ENCODE data around the gene INPP4A.

INPP4A gene

DNA sequence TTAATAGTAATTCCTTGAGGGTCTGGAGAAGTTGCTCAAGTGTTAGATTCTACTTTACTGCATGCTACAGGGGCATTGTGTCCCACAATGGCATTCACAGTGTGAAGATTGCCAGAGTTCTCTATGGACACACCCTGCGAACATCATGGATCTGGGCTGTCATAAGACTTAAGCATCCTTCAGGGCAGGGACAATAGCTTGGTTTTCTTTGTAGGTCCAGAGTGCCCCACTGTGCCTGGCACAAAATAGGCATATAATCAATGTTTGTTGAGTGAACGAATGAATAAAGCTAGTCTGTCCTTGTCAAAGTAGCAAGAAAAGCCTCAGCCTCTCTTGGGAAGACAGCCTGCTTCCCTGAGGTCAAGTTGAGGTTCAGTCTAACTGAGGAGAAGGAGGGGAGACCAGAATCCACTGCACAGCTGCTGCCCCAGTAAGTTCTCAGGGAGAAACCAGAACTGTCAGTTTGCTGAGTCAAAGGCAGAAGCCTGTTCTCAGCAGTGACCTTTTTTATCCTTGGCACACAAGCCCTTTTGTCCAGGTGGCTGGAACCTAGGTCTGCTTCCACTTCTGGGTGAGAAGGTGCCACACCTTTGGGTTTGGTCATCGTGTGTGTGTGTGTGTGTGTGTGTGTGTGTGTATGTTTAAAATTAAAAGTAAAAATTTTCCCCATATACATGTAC lies 15.0 kb downstream of the INPP4A start:
- H3K4me3 ChIP-seq (ENCODE audit: low read depth, low read length): no peak overlapping the region

DNA sequence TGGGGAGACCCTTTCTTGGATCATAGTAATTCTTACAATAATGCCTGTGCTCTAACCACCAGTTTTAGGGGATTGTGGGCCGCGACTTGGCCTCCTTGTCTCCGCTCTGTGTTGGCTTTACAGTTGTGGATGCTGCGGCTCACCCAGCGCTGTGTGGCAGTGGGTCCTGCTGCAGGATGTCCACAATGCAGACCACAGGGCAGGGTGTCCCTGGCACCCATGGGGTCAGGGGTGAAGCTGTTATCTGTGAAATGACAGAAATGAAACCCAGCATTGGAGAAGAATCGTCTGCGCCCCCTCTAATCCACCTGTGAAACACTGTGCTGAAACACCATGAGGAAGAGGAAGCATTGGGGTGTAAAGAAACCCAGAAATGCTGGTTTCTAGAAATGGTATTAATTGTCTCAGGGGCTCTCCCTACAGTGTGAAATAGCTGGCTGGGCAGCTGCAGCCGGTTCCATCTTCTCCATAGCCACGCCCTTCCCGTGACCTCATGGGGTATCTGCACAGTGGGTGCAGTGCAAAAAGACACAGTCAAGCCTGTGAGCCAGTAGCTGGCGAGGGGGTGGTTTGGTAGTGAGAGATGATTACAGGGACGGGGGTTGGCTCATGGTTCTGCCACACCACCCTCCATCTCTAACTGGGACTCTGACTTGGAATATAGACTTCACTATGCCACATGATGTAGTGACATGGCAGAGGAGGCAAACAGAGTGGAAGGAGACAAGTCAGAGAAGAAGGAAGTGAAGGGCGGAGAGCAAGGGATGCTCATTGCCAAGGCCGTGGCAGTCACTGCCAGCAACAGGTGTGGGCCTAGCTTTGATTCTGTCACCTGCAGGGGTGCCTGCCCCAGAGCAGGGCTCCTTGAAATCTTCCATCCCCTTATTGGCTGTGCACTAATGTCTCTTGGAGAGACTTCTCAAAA lies 16.2 kb downstream of the INPP4A start:
- no peak overlapping the region for H3K4me3 ChIP-seq (ENCODE audit: low read depth, low read length)

DNA sequence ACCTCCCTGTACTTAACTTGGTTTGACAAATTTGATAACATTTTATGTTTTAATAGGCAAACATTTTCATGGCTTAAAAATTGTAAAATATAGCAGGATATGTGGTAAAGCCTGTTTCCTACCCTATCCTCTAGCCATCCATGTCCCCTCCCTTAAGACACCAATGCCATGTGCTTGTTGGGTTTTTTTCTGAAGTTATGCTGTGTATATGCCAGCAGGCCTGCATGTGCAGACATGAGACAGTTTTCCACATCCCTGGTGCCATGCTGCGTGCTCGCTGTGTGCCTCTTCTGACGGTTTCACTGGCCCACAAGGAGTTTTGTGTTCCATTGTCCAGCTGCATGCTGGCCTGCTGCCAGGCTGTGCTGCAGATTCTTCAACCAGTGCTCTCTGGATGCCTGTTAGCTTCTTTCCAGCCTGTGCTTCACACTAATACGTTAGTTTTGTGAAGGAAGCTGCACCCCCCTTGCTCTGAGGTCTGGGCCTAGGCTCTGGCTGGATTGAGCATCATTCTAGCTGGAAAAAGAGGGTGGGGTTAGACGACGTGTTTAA lies 16.9 kb downstream of the INPP4A start:
- no peak overlapping the region for H3K4me3 ChIP-seq (ENCODE audit: low read depth, low read length)

DNA sequence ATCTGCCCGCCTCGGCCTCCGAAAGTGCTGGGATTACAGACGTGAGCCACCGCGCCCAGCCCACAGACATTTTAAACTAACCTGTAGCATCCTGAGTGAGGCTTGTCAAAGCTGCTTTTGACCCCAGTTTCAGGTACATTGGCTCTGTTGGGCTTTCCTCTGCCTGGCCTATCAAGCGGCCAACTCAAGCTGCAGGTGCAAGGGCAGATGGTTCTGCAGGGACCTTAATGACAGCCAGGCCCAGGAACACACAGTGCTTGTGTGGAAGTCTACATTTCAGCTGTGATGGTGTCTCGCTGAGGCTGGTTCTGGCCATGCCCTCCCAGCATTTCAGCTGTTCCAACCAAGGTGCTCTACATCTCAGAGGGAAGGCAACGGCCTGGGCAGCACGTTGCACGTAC lies 18.4 kb downstream of the INPP4A start:
- H3K4me3 ChIP-seq (ENCODE audit: low read depth, low read length): no peak overlapping the region

DNA sequence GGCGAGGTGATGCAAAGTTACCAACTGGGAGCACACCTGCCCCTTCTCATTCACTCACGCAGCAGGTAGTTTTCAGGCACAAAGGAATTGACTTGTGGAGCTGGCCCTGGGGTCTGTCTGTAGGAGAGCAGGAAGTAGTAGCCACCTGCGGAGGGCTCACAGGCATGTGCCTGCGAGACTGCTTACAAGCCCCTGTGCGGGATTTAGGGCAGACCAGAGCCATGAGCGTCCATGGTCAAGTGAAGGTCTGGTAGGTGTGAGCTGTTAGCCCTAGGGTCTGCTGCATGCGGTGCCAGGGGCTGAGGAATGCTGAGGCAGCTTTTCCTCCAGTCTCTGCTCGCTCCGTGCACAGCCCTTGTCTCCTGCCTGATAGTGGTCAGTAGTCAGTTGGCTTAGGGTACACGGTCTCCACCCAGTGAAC lies 18.9 kb downstream of the INPP4A start:
- H3K4me3 ChIP-seq (ENCODE audit: low read depth, low read length): no peak overlapping the region

DNA sequence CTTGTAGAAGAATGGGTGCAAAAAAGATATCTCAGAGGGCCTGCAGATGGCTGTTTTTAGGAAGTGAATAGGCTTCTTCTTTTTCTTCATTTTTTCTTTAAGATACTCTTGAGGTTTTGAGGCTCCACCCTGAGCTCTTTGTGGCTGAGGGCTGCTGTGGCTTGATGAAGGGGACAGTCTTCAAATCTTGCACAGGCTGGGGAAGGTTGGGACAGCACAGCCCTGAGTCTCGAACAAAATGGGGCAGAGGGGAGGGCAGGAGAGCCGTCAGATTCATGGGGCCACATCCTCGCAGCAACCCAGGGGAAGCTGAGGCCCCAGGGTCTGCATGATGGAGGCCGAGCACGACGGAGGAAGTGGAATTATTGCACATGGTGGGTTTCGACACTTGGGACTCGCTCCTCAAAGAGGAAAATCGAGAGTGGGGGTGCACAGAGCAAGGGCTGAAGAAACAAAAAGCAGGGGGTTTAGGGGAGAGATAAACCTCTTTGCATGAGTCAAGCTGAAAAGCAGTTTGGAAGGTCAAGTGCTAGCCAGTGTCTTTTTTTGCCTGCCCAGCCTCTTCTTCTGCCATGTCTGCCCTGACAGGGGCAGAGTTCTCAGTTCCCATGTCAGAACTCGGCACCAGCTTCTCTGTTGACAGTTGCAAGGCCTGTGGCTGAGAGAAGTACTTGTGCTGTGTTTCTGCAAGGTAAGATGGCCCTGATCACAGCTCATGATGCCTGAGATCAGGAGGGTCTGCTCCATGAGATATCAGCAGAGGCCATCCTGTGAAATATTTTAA lies 19.5 kb downstream of the INPP4A start:
- no peak overlapping the region for H3K4me3 ChIP-seq (ENCODE audit: low read depth, low read length)

DNA sequence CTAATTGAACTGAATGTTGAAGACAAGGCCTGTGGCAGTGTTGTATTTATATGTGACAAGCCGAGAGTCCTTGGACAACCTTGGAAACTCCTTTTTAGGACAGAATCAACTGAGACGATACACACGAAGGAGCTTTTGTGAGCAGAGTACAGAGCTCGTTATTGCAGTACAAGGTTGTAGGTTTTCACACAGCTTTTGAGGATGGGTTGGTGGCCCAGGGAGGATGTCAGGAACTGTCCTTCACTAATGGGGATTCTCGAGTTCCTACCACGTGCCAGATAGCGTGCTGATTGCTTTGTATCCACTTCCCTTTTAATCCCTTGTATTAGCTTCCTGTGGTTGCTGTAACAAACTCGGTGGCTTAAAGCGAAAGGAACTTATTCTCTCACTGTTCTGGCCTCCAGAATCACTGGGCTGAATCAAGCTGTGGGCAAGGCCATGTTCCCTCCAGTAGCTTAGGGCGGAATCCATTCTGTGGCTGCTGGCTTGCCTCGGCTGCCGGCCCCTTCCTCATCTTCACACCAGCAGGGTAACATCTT lies 20.2 kb downstream of the INPP4A start:
- no peak overlapping the region for H3K4me3 ChIP-seq (ENCODE audit: low read depth, low read length)

DNA sequence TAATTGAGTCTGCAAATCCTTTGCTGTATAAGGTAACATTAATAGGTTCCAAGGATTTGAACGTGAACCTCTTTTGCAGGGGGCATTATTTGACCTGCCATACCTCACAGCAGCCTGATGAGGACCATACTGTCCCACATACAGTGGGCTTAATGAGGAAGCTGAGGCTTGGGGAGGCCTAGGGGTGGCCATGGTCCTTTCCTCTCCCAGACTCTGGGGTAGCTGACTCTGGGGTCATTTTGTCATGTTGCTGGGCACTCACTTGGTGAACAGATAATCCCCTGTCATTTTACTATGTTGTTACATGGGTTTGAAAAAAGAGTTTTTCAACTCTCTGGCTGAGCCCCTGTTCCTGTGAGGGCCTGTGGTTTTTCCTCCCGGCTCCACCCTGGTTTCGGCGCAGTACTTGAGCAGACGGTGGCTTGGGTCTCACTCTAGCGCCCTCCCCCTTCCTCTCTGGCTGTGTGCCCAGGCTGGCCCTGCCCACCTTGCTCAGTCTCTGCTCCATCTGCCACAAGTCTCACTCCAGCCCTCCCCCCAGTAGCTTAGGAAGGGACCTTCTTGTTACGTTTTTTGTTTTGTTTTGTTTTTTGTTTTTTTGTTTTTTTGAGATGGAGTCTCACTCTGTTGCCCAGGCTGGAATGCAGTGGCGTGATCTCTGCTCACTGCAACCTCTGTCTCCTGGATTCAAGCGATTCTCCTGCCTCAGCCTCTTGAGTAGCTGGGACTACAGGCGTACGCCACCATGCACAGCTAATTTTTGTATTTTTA lies 21.0 kb downstream of the INPP4A start:
- no peak overlapping the region for H3K4me3 ChIP-seq (ENCODE audit: low read depth, low read length)

DNA sequence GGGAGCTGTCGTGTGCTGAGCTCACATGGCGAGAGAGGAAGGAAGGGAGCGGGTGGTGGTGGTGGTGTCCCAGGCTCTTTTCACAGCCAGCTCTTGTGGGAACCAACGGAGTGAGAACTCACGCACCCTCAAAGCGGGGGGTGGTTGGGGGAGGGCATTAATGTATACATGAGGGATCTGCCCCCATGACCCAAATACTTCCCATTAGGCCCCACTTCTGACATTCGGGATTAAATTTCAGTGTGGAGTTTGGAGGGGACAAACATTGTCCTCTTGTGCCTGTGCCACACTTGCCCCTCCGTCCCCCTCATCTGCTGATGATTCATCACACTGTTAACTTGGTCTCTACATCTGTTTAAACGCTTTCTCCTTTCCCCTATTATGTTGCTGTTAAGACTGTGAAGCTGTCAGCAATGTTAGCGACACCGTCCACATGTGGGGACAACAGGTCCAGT lies 22.5 kb downstream of the INPP4A start:
- no peak overlapping the region for H3K4me3 ChIP-seq (ENCODE audit: low read depth, low read length)

DNA sequence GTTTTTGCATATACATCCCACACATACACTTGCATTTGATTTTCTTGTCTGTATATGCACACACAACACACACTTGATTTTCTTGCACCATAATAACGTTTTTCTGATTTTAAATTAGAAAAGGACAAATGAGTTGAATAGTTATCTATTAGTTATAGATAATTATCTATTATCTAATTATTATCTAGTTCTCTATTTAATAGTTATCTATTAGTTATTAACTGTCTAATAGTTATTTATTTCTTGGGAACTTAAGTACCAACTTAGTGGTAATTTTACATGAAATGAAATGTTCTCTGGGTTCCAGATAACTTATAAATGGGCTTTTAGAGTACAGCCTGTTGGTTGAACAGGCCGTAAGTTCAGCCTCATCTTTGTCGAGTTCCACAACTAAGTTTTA lies 23.0 kb downstream of the INPP4A start:
- no peak overlapping the region for H3K4me3 ChIP-seq (ENCODE audit: low read depth, low read length)

DNA sequence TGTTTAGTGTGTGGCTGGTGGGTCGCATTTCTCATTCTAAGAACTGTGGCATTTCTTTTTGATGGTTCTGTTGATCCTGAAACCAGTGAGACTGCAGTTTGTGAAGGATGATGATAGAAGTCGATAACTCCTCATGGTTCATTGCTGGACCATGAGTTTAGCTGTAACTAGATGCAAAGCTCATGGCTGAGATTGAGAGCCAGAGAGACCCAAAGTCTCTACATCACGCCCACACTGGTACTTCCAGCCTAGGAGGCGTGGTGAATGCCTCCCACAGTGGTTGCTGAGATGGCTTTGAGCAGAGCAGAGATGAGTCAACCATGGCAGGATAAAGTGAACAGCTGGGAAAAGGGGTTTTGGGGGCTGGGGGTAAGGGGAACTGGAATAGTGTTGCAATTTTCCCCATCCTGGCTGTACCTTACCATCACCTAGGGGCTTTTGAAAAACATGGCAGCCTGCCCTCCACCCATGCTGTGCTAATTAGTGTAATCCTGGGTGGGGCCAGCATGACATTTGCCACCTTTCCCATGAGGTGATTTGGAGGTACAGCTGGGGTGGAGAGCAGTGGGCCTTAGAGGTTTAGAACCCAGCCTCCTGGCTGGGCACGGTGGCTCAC lies 24.1 kb downstream of the INPP4A start:
- H3K4me3 ChIP-seq (ENCODE audit: low read depth, low read length): no peak overlapping the region

DNA sequence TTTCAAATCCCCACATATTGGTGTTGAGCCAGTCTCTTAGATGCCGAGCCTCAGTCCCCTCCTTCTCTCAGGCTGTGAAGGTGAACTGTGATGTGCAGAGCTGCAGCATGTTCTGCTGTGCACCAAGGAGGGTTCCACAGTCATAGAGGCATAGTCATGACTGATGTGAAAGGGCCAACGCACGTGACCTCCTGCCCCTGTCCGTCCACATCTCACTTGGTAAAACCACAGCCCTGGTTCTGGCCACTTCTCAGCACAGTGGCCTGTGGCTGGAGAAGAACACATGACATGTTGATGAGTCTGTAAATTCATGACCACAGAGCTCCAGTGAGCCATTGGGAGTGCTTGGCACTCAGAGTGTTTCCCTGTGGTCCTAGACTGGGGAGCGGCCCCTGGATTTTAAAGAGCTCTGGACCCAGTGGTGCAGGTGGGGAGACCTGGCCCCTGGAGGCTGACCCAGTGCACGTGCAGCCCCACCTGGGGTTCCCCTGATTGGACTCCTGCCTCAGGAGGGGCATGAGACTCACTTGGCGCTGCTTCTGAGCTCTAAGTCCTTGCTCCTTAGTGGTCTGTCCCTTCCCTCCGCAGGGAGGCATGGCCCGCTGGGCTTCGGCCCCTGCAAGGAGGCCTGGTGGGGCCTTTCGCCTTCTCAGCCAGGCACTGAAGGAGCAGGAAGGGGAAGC lies 25.3 kb downstream of the INPP4A start:
- no peak overlapping the region for H3K4me3 ChIP-seq (ENCODE audit: low read depth, low read length)

DNA sequence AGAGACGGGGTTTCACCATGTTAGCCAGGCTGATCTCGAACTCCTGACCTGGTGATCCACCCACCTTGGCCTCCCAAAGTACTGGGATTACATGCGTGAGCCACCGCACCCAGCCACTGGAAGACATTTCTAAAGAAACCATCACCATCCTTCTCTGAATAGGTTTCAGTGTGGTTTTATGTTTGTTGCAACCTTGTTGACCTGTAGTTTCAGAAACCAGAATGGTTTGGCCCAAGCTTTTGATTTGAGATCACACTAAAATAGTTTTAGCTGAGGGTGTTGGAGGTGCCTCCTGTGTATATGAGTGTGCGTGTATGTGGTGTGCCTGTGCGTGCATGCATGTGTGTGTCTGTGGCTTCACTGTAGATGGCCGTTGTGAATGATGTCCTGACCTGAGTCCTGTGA lies 26.2 kb downstream of the INPP4A start:
- H3K4me3 ChIP-seq (ENCODE audit: low read depth, low read length): no peak overlapping the region

DNA sequence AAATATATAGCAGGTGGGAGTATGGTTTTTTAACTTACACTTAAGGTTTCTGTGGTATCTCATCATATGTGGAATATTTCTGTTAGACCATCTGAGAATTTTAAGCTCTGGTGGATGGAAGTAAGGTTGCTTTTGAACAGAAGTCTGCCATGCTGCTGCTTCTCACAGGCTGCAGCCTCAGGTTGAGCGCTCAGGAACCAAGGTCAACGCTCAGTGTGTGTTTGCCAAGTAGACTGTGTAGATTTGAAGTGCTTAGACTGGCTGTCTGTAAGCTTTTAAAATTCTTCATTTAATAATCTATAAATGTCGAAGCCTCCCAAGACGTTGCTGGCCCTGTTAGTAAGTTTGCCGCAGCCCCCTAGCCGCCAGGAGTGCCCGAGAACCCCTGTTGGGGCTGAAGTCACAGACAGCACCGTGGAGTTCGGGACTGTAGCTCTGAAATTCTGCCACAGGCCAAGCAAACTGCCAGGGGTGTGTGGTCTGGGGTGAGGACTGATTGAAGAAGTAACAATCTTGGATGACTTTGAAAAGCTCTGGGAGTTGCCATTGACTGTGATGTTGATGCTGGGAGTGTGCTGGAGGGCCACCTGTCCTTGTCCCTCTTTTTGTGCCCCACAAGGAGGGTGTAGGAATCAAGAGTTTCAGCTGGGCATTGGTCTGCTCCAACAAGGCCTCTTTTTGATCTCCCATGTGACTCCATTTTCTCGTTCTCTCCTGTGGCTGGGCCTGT lies 26.9 kb downstream of the INPP4A start:
- no peak overlapping the region for H3K4me3 ChIP-seq (ENCODE audit: low read depth, low read length)

DNA sequence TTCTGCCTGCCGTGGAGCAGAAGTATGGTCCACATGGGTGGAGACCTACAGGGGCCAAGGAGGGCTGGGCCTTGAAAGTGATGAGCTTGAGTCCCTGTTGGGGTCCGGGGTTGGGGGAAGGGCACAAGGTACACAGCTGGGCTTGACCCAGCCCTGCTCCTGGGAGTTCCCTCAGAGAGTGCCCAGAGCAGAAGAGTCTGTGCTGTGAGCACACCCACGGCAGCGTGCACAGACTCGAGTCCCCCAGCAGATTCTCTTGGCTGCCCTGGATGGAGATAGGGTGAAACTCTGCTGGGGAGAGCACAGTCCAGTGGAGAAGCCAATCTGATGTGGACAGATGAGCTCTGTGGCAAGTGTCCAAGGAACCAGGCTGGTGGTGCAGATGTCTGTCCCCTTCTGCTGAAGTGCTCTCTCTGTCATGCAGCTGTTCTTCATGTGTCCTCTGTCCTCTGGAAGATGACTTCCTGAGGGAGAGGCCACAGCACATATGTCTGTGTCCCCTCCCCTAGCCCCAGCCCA lies 27.5 kb downstream of the INPP4A start:
- no peak overlapping the region for H3K4me3 ChIP-seq (ENCODE audit: low read depth, low read length)

DNA sequence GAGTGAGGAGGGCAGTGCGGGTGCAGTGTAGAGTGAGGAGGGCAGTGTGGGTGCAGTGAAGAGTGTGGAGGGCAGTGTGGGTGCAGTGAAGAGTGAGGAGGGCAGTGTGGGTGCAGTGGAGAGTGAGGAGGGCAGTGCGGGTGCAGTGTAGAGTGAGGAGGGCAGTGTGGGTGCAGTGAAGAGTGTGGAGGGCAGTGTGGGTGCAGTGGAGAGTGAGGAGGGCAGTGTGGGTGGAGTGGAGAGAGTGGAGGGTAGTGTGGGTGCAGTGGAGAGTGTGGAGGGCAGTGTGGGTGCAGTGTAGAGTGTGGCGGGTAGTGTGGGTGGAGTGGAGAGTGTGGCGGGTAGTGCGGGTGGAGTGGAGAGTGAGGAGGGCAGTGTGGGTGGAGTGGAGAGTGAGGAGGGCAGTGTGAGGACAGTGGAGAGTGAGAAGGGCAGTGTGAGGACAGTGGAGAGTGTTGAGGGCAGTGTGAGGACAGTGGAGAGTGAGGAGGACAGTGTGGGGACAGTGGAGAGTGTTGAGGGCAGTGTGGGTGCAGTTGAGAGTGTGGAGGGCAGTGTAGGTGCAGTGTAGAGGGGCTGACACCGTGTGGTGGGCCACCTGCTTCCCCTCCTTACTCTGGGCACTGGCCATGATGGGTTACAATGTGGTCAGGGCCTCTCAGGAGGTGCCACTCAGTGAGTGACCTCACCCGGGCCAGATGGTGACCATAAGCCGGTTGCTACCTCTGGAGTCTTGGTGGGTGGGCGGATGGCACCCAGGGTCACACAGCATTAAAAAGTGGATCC lies 28.5 kb downstream of the INPP4A start:
- H3K4me3 ChIP-seq (ENCODE audit: low read depth, low read length): no peak overlapping the region

DNA sequence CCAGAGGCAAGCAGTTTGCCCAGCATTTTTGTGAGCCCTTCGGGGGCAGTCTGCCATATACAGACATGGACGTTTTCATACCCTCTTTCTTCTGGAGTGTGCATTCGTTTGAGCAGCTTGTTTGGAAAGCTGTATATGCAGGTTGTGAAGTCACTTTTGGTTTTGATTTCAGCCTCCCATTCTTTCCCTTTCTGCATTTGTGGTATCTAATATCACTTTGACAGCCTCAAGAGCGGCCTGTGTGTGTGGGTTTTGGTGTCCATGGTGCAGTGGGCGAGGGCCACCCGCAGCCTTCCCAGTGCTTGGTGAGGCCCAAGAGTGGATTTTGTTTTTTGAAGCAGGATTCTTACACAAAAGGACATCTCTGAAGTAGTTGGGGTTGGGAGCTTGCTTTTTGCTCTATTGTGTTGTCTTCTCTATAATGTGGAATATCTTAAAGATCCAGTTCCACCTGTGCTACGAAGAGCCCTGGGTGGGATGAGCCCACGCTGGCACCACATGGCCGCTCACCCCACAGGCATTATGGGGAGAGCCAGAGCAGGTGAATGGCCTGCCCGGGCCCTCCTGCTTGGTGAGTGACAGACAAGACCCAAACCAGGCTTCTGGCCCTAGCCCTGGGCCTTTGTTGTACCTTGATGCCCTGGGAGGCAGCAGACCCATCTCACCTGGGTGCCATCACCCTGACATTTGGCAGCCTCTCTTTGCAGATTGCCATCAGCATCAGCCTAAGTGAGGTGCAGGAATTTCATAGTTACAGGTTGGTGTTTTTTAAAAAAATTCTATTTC lies 29.5 kb downstream of the INPP4A start:
- no peak overlapping the region for H3K4me3 ChIP-seq (ENCODE audit: low read depth, low read length)
